GM12892 (cell line): Measurements from ENCODE around the gene NFIB.

ENCODE experiments used
- POLR2A ChIP-seq: IDR thresholded peaks from 2 replicates; pipeline ENCODE4 v1.6.1; 2011; ENCODE audit warnings: low read depth, low read length, control low read depth
- POLR2AphosphoS5 ChIP-seq: IDR thresholded peaks from 2 replicates; pipeline ENCODE4 v1.6.1; 2011; ENCODE audit warnings: low read depth, low read length, control low read depth

GRCh38 chr9:14293801-14294200, 20.1 kb downstream of the NFIB start:
- TF ChIP-seq POLR2AphosphoS5 (no peak), POLR2A (no peak)
